ENCODE data around the gene SSBP3. TPM values are rescaled to one million over a fixed set of nuclear protein-coding genes. Genes with fewer than 3 reads are reported as not detected.

The SSBP3 gene
- total RNA-seq, 1 donor from 2014 or later = 104 TPM

DNA sequence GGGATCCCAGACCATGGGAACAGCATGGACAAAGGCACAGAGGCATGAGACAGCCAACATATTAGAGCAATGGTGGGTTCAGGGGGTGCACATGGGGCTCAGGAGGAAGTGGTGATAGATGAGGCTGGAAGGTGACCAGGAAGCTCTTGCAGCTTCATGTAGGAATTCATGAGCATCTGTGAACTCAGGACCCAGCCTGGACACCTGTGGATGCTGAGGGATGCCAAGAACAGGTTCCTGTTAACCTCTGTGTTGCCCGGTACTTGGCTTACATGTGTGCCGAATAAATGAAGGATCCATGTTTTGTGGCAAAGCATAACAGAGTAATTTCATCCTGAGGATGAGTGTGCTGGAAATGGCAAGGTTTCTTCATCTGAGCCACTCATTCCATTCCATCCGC, 9.3 kb upstream of the SSBP3 start:
- ATAC-seq (no peak), DNase-seq (ENCODE audit: low spot score) (no peak)
- intact Hi-C loops (cut with DNase I) = loop anchor here (2.0 kb wide), 1 partner anchor 69 kb away; no protein-coding TSS in a partner anchor

DNA sequence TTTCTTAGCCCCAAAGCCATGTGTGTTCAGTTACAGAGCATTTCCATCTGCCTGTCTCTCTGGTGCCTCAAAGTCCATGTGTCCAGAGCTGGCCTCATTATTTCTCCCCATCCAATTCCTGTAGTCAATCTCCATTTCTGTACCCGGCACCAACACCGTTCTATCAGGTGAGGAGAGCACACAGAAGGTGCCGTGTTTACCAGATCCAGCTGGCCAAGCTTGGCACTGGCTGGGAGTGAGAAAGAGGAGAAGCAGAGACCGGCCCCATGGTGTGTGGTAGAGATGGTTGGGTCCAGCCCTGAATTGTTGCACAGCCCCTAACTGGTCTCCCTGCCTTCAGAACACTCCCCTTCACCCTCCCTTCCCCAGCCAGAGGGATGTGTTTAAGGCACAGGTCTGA, 7.5 kb upstream of the SSBP3 start:
- ATAC-seq (no peak), DNase-seq (ENCODE audit: low spot score) (no peak)
- intact Hi-C loops (cut with DNase I) = loop anchor here (2.0 kb wide), 1 partner anchor 71 kb away; no protein-coding TSS in a partner anchor

DNA sequence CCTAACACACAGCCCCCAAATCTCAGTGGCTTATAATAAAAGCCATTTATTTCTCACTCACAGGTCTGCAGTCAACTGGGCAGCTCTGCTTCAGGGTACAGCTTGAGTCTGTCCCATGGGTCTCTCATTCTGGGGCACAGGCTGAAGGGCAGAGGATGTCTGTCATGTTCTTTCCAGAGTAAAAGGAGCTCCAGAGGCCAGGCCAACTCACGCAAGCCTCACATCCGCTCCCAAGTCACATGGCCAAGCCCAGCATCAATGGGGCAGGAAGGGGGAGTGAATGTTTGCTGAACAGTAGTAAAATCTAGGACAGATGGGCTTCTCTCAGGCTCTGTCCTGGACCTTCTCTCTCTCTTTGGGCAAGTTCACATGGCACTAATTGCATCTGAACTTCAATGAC, 7.1 kb upstream of the SSBP3 start:
- intact Hi-C loops (cut with DNase I) = no loop called here
- DNase-seq (ENCODE audit: low spot score) (no peak), ATAC-seq (peak; percentile 39)

DNA sequence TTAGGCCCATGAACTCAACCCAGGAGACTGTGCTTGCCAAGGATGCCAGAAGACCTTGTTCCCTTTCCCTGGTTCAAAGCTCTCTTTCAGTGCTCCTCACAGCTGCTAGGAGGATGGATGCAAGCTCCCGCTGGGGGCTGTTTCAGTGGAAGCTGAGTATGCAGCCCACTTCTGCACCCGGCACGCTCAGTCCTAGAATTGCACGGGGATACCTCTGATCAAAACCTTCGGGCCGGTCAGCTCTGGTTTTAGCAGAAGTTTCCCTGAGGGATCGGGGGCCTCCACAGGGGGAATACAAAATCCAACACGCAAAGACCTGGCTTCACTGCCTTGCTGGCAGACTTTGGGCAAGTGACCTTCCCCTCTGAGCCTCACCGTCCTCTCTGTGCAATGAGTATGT, 4.2 kb upstream of the SSBP3 start:
- DNase-seq (ENCODE audit: low spot score) = no peak
- intact Hi-C loops (cut with DNase I) = no loop called here
- ATAC-seq = no peak

DNA sequence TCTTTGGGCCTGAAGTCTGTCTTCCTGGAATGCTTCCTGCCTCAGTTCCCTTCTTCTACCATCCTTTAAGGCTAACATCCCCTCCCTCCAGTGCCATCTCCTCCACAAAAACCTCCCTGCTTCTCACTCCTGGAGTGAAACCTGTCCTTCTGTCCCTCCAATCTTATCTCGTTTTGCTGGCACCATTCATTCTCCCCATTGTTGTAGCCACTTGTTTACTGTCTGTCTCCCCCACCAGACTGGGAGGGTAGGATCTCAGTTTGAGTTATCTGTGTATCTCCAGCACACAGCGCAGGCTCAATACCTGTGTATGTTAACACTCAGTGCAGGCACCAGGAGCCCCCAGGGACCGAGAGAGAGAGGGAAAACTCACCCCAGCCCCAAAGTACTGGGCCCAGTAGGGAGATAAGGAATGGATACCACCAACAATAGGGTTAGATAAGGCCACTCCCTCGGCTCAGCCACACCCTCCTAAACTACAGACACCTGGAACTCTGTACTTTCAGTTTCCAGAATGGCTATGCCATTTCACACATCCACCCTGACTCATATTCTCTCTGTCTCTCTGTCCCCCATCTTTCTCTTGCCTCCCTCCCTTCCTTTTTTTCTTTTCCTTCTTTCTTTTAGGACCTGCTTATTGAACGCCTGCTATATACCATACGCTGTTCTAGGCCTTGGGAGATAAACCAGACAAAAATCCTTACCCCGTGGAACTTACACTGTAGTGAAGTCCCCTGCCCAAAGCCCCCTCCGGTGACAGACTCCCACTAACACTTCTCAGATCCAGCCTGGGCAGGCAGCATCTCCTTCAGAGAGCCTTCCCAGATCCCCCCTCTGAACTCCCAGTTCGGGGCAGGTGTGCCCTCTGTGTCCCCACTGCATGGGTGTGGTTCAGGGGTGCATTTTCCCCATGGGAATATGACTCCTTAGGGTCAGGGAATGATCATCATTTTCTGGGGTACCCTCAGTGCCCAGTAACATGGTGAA, 3.3 kb upstream of the SSBP3 start:
- DNase-seq (ENCODE audit: low spot score) = no peak
- ATAC-seq = no peak
- intact Hi-C loops (cut with DNase I) = loop anchor here (2.0 to 10.0 kb wide), 2 partner anchors 77 to 135 kb away; no protein-coding TSS in a partner anchor

DNA sequence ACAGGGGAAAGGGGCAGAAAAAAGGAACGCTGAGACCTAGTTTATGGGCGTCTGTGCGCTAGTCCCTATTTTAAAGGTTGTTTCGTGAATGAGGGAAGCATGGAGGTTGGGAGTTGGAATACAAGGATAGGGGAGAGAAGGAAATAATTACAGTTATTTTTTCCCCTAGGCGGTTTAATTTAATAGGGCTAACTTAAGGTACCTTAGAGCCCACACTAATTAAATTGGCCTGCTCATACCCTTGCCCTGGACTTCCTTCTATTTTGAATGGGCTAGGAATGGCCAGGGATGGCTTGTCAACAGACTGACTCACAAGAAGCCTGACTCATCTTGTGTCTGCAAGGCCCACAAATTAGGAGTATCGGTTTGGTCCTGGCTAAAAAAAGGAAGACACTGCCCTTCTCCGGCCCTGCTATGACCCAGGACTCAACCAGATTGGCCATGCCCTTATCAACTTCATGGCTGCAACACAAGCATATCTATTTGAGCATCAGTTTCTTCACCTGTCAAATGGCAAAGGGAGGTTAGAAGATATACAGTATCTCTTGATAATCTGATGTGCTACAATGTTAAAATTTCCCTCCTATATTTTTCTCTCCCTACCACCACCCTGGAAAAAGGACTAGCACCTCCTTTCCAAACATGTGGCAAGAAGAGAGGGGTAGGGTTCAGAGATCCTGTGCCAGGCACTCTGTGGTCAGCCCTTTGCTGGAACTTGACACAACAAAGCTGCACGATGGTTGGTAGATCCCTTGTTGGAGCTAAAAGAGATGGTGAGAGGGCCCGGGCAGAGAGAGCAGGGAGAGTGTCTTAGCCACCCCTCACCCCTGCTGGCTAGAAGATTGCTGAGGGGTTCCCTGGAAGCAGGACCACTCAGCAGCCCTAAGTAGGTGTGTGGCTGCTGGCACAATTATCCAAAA, 2.2 kb upstream of the SSBP3 start:
- intact Hi-C loops (cut with DNase I) = loop anchor here (2.0 to 10.0 kb wide), 2 partner anchors 78 to 134 kb away; no protein-coding TSS in a partner anchor
- ATAC-seq (peak; percentile 0), DNase-seq (ENCODE audit: low spot score) (no peak)

DNA sequence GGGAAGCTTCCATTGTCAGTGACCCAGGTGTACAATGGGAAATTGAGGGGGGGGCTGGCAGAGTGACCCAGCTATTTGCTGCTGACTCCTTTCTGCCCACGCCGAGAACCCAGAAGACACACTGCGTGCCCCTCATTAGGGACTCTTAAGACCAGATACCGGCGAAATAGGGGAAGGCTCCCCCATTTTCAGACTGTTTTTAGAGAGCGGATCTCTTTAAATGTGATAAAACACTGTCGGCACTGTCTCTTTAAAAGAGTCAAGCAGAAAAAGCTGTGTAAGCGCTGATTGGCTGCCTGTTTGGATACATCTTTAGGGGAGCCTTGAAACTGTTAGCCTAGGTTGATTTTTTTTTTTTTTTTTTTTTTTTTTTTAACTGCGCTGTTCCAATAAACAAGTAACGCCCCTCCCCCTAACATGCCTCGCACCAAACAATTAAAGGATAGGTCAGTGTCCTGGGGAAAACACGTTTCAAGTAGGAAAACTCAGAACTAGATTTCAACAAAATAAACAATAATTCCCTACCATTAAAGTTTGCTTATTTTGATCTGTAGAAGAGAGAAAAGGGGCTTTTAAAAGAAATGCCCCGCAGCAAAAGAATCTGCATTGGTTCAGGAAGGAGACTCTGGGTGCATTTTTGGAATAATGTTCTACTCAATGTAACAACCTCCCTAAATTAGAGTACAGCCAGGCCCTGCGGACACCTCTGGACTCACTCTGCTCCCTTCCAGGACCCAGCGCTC, 1.4 kb upstream of the SSBP3 start:
- DNase-seq (ENCODE audit: low spot score) (peak; percentile 77), ATAC-seq (peak; percentile 89)
- intact Hi-C loops (cut with DNase I) = loop anchor here (2.0 to 10.0 kb wide), 2 partner anchors 79 to 133 kb away; no protein-coding TSS in a partner anchor

DNA sequence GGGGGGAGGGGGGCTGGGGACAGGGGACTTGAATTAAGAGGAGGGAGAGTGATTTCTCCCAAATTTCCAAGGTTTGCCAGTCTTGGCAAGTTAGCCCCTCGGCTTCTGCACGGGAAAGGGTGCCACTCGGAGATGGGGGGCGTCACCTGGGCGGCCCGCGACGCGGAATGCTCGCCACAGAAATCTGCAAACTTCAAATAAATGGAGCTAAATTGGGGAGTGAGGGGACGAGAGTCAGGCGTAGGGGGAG, 885 bp upstream of the SSBP3 start:
- no peak for ATAC-seq
- no peak for DNase-seq (ENCODE audit: low spot score)
- intact Hi-C loops (cut with DNase I) = loop anchor here (10.0 kb wide), 1 partner anchor 132 kb away; no protein-coding TSS in a partner anchor

DNA sequence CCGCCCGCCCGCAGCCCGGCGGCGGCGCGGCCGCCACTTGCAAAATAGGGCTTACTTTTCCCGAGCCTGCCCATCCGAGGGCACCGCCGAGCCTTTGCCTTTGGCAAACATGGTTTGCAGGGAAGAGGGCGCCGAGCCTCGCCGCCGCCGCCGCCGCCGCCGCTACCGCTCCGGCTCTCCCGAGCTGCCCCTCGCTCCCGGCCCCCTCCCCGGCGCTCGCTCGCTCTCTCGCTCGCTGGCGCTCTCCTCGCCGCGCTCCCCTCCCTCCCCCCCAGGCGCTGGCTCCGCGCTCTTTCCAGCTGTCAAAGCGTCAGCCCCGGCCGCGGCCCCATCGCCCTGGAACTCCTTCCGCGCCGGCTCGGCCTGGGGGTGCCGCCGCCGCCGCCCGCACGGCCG, 298 bp downstream of the SSBP3 start:
- intact Hi-C loops (cut with DNase I) = loop anchor here (10.0 kb wide), 1 partner anchor 131 kb away; no protein-coding TSS in a partner anchor
- ATAC-seq = no peak
- no peak for DNase-seq (ENCODE audit: low spot score)

DNA sequence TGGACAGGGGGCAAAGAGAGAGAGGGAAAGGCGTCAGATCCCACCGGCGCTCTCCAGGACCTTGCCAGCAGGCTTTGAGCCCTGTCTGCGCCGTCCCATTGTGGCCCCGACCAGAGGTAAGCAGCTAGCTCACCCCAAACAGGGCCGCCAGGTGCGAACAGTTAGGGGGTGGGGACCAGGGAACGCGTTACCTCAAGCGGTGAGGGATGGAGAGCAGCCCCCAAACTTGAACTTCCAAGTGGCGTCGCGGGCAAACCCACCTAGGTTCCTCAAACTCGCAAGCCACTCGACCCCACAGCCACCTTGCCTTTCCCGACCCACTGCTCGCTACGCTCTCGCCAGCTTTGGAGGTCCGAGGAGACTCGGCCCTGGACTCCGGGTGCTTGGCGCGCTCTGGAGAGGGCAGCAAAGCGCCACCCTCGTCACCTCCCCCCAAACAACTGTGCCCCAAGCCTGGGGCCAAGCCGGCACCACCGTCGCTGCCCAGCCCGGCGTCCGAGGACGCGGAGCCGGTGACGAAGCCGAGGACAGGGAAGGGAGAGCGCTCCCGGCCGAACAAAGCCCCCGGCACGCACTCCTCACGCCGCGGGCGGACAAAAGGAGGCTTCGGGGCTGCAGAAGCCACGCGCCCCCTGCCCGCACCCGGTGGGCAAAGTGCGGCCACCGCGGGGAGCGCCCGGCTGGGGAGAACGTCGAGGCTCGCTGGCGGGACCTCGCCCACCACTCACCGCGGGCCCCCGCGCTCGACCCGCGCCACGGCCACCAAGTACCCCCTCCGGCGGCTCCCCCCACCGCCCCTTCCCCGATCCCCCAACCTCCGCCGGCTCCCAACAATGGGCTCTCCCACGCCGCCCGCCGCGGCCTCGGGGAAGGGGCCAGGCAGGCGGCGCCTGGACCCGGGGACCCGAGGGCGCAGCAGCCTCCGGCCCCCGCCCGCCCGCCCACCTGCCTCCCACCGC, 976 bp downstream of the SSBP3 start:
- ATAC-seq (no peak), DNase-seq (ENCODE audit: low spot score) (no peak)
- intact Hi-C loops (cut with DNase I) = loop anchor here (10.0 kb wide), 1 partner anchor 130 kb away; no protein-coding TSS in a partner anchor

DNA sequence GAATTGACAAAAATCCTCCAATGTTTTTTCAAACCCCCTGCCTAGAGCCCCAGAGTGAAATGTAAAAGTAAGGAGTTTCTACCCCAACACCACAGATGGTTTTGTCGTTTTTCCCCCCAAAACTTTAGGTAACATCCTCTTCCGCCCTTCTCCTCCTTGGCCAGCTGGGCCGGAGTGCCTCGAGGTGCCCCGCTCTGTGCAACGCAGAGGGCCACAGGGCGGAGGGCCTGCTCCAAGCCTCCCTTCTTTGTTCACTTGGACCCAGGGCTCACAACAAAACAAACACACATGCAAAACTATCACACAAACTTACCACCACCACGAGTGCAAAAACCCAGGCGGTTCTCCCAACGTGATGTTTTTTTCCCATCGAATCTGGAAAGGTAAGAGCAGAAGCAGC, 1.9 kb downstream of the SSBP3 start:
- intact Hi-C loops (cut with DNase I) = loop anchor here (10.0 kb wide), 1 partner anchor 129 kb away; no protein-coding TSS in a partner anchor
- ATAC-seq (no peak), DNase-seq (ENCODE audit: low spot score) (no peak)

DNA sequence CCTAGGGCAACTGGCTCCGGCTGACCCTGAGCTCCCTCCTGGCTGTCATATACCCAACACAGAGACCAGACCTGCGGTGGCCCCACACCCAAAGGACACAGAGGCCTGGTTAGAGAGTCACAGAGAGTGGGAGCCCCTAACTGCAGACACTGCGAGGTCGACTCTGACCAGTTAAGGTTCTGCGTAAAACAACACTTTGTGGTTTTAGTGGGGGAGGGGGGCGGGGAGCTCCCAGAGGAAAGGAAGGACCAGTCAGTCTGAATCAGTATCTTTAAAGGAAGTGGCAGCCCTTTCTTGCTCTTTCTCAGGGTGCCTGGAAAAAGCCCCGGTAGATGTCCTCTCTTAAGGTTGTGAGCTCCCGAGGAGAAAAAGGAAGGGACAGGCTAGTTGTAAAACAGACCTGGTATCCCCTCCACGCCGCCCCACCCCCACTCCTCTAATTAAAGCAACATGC, 2.4 kb downstream of the SSBP3 start:
- no peak for DNase-seq (ENCODE audit: low spot score)
- no peak for ATAC-seq
- intact Hi-C loops (cut with DNase I) = loop anchor here (10.0 kb wide), 1 partner anchor 129 kb away; no protein-coding TSS in a partner anchor

DNA sequence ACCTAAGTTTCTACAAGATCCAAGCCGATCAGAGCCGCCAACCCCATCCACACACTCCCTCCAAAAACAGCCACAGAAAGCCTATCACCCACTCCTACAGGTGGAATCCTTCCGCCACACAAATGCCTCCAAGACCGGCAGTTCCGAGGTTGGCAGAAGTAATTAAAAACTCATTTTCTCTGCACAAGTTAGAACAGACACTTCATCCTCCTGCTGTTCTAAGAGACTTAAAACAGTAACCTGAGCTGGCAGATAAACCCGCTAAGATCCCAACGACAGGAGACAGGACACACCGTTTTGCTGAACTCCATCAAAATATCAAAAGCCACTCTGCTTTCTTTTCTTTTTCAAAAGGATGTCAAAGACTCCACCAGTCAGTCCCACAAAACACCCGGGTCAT, 2.8 kb downstream of the SSBP3 start:
- ATAC-seq = no peak
- DNase-seq (ENCODE audit: low spot score) = no peak
- intact Hi-C loops (cut with DNase I) = loop anchor here (10.0 kb wide), 1 partner anchor 129 kb away; no protein-coding TSS in a partner anchor

DNA sequence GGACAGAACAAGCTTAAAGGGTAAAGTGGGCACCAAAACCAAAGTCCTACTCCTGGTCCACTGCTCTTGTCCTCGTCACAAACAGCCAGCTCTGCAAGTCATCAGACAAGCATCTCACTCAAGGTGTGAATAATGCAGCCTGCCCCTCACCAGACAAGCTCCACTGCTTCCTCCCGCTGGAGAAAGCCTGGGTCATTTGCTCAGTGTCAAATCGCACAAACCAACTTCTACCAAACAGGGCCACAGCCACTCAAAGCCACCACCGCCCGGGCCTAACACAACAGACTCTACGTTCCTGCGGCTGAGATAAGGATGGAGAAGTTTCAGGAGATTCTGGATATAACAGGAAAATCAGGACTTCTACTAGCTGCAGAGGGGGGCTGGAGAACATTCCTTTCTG, 3.3 kb downstream of the SSBP3 start:
- DNase-seq (ENCODE audit: low spot score) (no peak), ATAC-seq (no peak)
- intact Hi-C loops (cut with DNase I) = loop anchor here (10.0 kb wide), 1 partner anchor 128 kb away; no protein-coding TSS in a partner anchor

DNA sequence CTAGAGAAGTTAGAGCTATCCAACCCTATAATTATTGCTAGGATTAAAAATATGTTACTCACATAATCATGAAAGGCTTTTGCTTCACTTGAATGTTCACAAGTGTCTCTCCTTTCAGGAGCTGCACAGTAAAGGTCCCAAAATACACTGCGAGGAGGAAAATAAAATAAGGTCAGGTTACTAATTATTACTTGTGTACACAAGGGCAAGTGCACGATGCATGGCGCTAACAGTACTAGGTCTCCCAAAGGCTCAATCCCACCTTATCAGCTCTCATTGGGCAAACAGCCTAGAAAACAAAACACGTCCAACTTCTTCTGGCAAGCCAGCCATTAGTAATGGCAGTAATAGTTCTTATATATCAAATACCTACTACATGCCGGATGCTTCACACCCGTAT, 4.4 kb downstream of the SSBP3 start:
- no peak for ATAC-seq
- intact Hi-C loops (cut with DNase I) = loop anchor here (10.0 kb wide), 1 partner anchor 127 kb away; no protein-coding TSS in a partner anchor
- no peak for DNase-seq (ENCODE audit: low spot score)

DNA sequence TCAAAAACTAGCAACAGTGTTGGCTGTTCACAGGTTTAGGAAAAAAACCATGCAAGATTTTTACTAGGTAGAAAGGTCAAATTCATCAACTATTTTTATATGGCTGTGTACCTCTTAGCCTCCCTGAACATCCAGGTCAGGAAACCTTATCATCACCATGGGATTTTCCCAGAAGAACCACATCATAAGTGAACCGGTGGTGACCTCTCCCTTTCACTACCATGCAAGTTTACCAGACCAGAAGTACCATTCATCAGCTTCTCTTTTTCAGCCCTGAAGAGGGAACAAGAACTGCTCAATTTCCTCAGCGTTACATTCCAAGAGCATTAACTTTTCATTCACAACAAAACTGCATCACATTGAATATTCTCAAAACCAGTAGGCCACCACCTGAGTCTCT, 5.9 kb downstream of the SSBP3 start:
- no peak for ATAC-seq
- DNase-seq (ENCODE audit: low spot score) = no peak
- intact Hi-C loops (cut with DNase I) = loop anchor here (10.0 kb wide), 1 partner anchor 126 kb away; no protein-coding TSS in a partner anchor

DNA sequence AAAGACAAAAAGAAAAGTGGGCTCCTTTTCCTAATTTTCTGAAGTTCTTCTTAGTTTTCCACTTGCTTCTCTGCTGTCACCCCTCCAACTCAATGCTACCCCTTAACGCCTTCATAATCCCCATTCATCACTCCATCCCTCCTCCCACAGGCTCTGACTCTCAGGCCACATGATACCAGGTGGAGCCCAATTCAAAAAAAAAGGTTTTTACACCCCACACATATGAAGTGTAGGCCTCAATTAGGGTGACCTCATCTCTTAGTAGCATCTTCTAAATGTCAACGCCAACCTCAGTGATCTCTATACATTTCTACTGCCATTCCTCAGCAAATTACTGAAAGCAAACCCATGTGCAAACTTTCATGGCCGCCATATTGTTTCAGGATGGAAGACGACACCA, 6.4 kb downstream of the SSBP3 start:
- ATAC-seq (no peak), DNase-seq (ENCODE audit: low spot score) (no peak)
- intact Hi-C loops (cut with DNase I) = loop anchor here (10.0 kb wide), 1 partner anchor 125 kb away; no protein-coding TSS in a partner anchor

Measured in sciatic nerve (tissue), 2 donors.